GM21737 (cell line): ENCODE measurements around the gene EVA1C.
"Not testable (repeated sequence)": the region's sequence is repeated elsewhere in the genome, so short reads cannot be mapped to it uniquely, and the experiment has no call there.

Experiments
- ATAC-seq: cut with Tn5 transposase; IDR thresholded peaks from one replicate; pipeline ENCODE4 v1.9.1; 2021; ENCODE audit warnings: mild to moderate bottlenecking, moderate library complexity; ENCODE audit not compliant: unreplicated experiment

The EVA1C gene

GRCh38 chr21:32423320-32424190, 11.0 kb downstream of the EVA1C start:
- ATAC-seq = no peak

GRCh38 chr21:32424191-32424535, 11.7 kb downstream of the EVA1C start:
- ATAC-seq = no peak

- ATAC-seq = no peak
Measured at GRCh38 chr21:32424674-32425073, 12.2 kb downstream of the EVA1C start.

- ATAC-seq = no peak
Measured at GRCh38 chr21:32425628-32426027, 13.1 kb downstream of the EVA1C start.

DNA sequence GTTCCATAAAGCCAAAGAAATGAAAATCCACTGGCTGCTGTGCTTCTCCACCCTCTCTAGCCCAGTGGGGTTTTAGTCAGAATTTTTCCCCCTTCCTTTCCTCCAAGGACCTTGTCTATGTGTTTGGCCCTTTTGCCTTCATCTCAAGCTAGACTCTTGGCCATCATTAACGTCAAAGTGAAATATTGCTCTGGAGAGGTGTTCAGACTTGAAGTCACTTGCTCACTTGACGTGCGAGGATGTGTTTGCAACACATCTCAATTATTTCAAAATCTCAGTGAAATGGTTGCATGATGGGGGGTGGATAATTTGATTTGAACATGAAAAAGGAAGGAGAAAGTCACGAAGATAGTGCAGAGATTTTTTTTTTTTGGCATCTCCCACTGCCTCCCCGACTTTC, 13.6 kb downstream of the EVA1C start:
- ATAC-seq = no peak

GRCh38 chr21:32426592-32427051, 14.1 kb downstream of the EVA1C start:
- ATAC-seq = no peak

GRCh38 chr21:32427958-32428623, 15.6 kb downstream of the EVA1C start:
- ATAC-seq = no peak

DNA sequence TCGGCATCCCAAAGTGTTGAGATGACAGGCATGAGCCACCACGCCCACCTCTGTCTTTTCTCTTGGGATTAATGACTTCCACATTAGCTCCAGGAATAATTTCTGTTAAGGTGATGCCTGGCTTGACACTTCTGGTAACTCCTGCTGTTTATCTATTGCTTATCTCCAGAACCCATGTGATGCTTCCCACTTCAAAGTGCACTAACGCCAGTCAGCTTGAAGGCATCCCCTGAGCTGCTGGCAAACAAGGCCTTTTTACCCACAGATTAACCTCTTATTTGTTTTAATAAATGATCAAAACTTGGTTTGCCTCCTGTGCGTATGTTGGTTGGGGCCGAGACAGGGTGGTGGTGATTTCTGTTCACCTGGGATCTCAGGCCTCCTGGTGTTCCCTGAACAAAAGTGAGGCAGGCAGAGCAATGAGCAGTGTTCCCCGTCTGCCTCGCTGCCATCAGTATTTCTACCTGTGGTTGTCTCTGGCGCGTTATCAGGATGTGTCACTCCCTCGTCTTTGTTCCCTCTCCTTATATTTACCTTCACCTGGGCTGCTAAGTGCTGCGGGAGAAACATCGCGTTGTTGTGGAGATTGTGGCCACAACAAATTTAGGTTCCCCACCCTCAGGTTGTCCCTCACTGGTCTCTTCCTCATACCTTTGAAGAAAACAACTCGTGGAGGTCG, 20.6 kb downstream of the EVA1C start:
- ATAC-seq = not testable (repeated sequence)

DNA sequence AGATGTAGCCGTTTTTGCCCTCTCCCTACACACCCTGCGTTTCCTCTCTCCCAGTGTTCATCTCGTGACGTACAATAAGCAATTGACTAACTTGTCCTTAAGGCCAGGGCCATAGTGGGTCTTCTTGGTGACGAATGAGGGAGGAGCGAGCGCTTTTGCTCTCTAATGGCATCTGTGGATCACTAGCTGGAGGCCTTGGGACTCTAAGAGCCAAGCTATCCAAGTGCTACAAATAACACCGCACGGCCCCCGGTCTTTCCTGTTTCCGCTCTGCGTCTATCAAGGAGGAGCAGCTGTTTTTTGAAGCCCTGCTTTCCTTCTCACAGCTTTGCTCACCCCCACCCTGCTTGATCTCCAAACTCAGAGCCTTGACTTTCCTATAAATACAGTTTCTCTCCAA, 25.2 kb downstream of the EVA1C start:
- ATAC-seq = no peak

GRCh38 chr21:32442566-32443318, 30.2 kb downstream of the EVA1C start:
- ATAC-seq = no peak

DNA sequence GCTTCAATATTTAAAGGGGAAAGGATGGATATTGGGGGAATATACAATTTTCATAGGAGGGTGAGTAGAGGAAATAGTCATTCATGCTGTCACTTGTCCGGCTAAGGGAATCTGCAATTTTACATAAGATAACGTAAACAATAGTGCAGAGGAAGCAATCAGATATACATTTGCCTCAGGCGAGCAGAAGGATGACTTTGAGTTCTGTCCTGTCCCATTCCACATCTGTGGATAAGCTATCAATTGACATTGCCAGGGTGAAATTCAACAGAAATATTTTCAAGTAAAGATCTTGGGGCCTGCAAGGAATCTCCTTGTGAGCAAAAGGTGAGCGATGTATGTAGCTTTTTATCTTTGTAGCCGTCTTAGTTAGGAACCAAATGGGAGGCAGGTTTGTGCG, 32.6 kb downstream of the EVA1C start:
- no peak for ATAC-seq

GRCh38 chr21:32446440-32446839, 33.9 kb downstream of the EVA1C start:
- not testable (repeated sequence) for ATAC-seq

GRCh38 chr21:32447224-32447623, 34.7 kb downstream of the EVA1C start:
- no peak for ATAC-seq

DNA sequence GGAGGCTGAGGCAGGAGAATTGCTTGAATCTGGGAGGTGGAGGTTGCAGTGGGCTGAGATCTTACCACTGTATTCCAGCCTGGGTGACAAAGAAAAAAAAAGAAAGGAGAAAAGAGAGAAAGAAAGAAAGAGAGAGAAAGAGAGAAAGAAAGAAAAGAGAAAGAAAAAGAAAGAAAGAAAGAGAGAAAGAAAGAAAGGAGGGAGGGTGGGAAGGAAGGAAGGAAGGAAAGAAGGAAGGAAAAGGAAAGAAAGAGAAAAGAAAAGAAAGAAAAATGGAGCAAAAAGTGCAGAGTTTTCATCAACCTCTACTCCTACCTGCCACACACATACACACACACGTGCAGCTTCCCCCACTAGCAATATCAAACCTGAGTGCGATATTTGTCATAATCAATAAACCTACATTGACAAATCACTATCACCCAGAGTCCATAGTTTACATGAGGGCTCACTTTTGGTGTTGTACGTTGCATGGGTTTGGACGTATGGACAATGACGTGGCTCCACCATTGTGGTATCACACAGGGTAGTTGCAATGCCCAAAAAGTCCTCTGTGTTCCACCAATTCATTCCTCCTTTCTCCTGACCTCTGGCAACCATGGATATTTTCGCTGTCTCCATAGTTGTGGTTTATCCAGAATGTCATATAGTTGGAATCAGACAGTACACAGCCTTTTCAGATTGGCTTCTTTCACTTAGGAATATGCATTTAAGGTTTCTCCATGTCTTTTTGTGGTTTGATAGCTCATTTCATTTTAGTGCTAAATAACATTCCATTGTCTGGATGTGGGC, 36.5 kb downstream of the EVA1C start:
- no peak for ATAC-seq

DNA sequence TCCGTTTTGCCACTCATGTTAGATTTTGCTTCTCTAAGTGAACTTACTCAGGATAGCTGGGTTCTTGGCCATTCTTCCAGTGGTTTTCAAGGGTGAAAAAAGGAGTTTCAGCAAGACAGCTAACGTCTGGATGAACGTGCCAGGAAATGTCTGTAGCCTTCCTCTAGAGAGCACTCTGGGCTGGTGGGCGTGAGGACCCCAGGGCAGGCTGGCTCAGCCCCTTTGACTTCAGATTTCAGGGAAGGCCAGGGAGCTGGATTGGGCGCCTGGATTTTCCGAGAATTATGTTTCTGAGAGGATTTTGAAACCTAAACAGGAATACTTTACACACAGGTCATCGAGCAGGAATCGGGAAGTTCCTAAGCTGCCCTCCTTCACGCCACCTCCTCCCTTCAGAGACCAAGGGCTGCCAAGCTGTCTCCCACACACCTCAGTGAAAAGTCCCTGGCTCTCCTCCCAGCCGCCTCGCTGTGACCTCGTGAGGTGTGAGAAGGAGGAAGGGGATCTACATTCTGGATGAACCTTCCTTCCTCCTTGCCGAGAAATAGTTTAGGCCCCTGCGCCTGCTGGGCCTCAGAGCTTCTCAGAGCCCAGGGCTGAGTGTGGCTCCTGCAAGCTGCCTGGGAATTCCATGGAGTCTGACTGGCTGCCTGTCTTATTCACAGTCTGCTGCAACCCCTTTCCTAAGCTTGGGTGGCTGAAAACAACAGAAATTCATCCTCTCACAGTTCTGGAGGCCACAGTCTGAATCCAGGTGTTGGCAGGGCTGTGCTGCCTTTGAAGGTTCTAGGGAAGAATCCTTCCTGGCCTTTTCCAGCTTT, 38.6 kb downstream of the EVA1C start:
- ATAC-seq = not testable (repeated sequence)

DNA sequence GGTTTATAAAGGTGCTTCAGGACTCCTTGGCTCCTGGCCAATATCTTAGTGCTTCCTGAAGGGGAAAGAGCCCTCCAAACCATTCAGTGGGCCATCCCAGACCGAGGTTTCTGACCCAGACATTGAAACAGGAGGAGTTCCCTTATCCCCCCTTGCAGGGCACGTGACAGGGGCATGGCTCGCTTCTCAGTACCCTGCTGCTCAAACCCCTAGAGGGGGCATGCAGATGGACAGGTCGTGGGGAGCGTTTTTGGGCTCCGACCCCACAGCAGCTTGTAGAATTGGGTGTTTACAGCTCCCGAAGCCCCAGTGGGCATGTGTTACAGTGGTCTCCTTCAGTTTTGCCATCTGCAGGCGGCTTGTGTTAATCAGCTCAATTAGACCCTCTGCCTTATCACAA, 39.7 kb downstream of the EVA1C start:
- ATAC-seq = not testable (repeated sequence)

DNA sequence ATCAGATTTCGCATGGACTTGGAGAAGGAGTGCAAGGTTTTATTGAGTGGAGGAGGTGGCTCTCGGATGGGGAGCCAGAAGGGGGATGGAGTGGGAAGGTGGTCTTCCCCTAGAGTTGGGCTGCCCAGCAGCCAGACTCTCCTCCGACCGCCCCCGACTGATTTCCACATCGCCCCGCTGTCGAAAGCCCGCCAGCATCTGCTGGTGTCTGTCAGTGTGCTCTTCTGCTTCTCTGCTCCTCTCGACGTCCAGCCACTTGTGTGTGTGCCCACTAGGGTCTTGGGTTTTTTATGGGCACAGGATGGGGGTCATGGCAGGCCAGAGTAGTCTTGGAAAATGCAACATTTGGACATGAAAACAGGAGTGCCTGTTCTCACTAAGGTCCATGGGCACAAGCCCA, 40.1 kb downstream of the EVA1C start:
- ATAC-seq = no peak

GRCh38 chr21:32455548-32455947, 43.0 kb downstream of the EVA1C start:
- ATAC-seq = no peak

DNA sequence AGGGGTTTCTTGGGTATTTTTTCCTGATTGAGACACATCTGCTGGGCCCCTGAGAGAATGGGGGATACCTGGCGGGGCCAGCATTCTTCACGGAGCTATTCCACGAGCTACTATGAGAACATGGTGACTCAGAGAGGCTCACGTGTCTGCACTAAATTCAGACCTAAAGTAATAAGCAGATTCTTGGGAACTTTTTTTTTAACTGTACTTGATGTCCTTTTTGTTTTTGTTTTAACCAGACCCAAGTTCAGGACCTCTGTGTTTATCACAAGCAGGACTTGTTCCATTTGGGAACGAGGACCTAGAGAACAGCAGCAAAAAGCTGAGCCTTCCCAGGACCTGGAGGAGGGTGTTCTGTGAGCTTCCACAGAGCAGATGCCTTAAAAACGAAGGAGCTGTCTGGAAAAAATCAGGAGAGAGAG, 44.0 kb downstream of the EVA1C start:
- no peak for ATAC-seq
